Fibroblast of pulmonary artery (primary cell): ENCODE results near the gene WDR62.

Source experiments
- DNase-seq: peaks from one replicate; pipeline ENCODE4 v3.0.0-alpha.2; 2010; ENCODE audit warnings: low read depth
- H3K4me3 ChIP-seq: replicated peaks from 2 replicates; pipeline ENCODE4 v1.5.1; 2011; ENCODE audit warnings: low read depth, mild to moderate bottlenecking, control low read depth, low read length, moderate library complexity
- TF ChIP-seq, protein P1 (sequence below): IDR thresholded peaks from 2 replicates; pipeline ENCODE4 v1.5.1; 2011; ENCODE audit warnings: mild to moderate bottlenecking, control low read depth, low read length, inconsistent platforms; ENCODE audit errors: missing control alignments

The WDR62 gene

GRCh38 chr19:36112678-36113077 lies 58.0 kb downstream of the WDR62 start:
- TF ChIP-seq, protein P1, sequence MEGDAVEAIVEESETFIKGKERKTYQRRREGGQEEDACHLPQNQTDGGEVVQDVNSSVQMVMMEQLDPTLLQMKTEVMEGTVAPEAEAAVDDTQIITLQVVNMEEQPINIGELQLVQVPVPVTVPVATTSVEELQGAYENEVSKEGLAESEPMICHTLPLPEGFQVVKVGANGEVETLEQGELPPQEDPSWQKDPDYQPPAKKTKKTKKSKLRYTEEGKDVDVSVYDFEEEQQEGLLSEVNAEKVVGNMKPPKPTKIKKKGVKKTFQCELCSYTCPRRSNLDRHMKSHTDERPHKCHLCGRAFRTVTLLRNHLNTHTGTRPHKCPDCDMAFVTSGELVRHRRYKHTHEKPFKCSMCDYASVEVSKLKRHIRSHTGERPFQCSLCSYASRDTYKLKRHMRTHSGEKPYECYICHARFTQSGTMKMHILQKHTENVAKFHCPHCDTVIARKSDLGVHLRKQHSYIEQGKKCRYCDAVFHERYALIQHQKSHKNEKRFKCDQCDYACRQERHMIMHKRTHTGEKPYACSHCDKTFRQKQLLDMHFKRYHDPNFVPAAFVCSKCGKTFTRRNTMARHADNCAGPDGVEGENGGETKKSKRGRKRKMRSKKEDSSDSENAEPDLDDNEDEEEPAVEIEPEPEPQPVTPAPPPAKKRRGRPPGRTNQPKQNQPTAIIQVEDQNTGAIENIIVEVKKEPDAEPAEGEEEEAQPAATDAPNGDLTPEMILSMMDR: no peak
- DNase-seq: no peak
- H3K4me3 ChIP-seq: no peak overlapping the region

DNA sequence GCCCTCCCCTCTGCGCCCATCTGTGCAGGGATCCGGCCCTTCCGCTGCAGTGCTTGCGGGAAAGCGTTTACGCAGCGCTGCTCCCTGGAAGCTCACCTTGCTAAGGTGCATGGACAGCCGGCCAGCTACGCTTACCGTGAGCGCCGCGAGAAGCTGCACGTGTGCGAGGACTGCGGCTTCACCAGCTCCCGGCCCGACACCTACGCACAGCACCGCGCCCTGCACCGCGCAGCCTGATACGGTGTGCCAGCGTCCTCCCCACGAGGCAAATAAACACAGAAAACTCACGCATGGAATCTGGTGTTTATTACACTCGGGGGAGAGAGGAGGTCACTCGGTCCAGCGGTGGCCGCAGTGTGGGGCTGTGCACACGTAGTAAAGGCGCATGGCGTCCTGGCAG lies 58.7 kb downstream of the WDR62 start:
- no peak for DNase-seq
- peak overlapping the region; percentile 94 for H3K4me3 ChIP-seq
- TF ChIP-seq, protein P1: no peak

DNA sequence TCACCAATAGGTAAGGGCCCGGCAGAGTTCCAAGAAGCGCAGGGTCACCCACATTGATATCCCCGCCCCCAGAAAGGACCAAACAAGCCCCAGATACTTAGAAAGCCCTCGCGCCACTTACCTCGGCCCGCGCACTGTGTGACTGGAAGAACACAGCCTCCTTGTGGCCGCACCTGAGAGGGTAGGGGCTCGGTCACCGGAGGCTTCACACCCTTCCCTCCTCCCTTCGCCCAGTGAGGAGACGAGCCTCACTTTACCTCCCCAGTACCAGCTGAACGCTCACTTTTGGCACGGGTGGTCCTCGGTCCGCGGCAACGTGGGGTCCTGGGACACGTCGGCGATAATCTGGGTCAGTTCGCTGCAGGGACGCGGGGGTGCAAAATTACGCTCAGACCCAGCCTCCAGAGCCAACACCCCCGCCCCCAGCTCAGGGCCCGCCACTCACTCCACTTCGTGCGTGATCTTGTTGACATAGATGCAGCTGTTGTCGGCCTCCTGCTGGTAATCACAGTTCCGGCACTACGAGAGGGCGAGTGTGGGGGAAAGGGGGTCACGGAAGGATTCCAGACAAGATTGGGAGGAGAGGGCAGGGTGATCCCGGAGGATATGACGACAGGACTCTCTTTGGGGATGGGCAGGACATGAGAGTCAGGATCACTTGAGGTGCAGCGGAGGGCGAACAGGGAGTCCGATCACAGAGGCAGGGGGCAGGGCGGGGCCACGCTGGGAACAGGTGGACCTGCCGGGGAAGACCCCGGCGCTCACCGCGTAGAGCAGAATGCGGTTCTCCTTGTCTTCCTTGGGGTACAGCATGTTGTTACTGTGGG lies 59.4 kb downstream of the WDR62 start:
- peak; percentile 29 for DNase-seq
- TF ChIP-seq, protein P1: no peak

DNA sequence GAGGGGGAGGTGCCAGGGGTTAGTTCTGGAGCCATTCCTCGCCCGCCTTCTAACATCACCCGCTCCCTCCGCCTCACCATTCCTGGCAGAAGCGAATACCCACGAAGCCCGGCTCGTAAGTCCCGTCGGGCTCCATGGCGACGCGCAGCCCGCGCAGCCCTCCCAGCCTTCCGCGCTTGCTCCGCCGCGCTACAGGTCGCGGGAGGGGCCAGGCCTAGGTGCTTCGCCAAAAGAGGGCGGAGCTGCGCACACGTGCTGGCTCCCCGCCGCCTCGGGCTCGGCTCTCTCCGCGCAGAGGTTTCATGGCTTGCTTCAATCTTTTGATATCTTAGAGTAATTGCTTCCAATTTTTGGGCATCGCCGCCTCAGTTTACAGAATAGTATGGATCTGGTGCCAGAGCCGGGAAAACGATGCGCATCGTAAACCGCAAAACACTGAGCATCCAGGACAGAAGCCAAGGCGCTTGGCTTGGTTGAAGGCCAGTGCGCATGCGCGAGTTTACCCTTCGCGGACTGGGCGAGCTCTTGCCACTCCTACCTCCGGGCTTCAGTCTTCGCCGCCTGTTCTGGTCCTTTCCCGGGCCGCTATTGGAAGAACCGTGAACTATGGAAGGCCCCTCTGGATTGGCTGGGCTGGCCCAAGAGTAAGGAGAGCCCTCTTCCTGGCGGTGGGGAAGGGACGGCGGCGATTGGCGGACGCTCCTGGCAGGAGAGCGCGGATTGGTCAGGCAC lies 60.2 kb downstream of the WDR62 start, which contains the start of gene POLR2I:
TSS of gene POLR2I (minus strand) at position 155 of the 732 bp plus-strand sequence. CDS start at position 136, 19 bp downstream.
- TF ChIP-seq, protein P1: no peak
- DNase-seq: peak; percentile 100
- H3K4me3 ChIP-seq: peak within 1 kb of the TSS; percentile 94

More for the DNA sequence above, 59.4 kb downstream of the WDR62 start:
- peak overlapping the region; percentile 94 for H3K4me3 ChIP-seq

- DNase-seq: peak; percentile 25
- H3K4me3 ChIP-seq: peak within 1 kb of the TSS; percentile 94
- TF ChIP-seq, protein P1: no peak
Observed at GRCh38 chr19:36115453-36116343, 61.0 kb downstream of the WDR62 start, which contains the start of gene TBCB. TBCB (plus strand) TSS chr19:36115468; CDS start chr19:36115561, 93 bp downstream.

DNA sequence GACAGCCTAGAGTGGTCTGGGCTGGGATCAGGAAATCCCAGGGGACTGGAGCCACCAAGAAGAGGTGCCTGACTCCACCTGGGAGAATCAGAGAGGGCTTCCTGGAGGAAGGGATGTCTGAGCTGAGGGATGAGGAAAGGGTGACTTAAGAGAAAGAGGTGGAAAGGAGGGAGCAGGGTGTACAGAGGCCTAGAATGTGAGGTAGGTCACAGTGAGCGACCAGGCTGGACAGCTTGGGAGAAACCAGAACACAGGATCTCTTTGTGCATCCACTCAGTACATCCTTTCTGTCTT lies 61.6 kb downstream of the WDR62 start:
- DNase-seq: no peak
- TF ChIP-seq, protein P1: no peak
- H3K4me3 ChIP-seq: peak overlapping the region; percentile 94
